Measurements from ENCODE around the gene KRTAP10-4.
"Not testable (repeated sequence)": the region's sequence is repeated elsewhere in the genome, so short reads cannot be mapped to it uniquely, and the experiment has no call there.

Gene KRTAP10-4

GRCh38 chr21:44549525-44550211, 23.9 kb upstream of the KRTAP10-4 start:
- H3K4me1 ChIP-seq (ENCODE audit: control insufficient read depth, insufficient read depth, low read length): peaks cover 12% of the 10 kb centered on the region
- no peak overlapping the region for H3K27ac ChIP-seq (ENCODE audit: low read length)
- no peak for DNase-seq (ENCODE audit: low read depth, low spot score)
- H3K9me3 ChIP-seq (ENCODE audit: control insufficient read depth, insufficient read depth, low read length): no peaks in the 10 kb centered on the region
- no peak overlapping the region for H3K4me3 ChIP-seq (ENCODE audit: low read length)
- no peaks in the 10 kb centered on the region for H3K27me3 ChIP-seq (ENCODE audit: control insufficient read depth, insufficient read depth, low read length)
- H3K36me3 ChIP-seq (ENCODE audit: control insufficient read depth, insufficient read depth, low read length): no peaks in the 10 kb centered on the region
- no CpG with 5 or more reads among the region's 25 CpGs for WGBS (ENCODE audit: insufficient coverage, insufficient read length)

- not testable (repeated sequence) for H3K36me3 ChIP-seq (ENCODE audit: control insufficient read depth, insufficient read depth, low read length); DNase-seq (ENCODE audit: low read depth, low spot score); H3K4me3 ChIP-seq (ENCODE audit: low read length); H3K27me3 ChIP-seq (ENCODE audit: control insufficient read depth, insufficient read depth, low read length); H3K9me3 ChIP-seq (ENCODE audit: control insufficient read depth, insufficient read depth, low read length); H3K27ac ChIP-seq (ENCODE audit: low read length)
- WGBS (ENCODE audit: insufficient coverage, insufficient read length): no CpG with 5 or more reads among the region's 17 CpGs
- peaks cover 12% of the 10 kb centered on the region for H3K4me1 ChIP-seq (ENCODE audit: control insufficient read depth, insufficient read depth, low read length)
These were observed 23.2 kb upstream of the KRTAP10-4 start for GRCh38 chr21:44550285-44550684.

GRCh38 chr21:44550807-44551206, 22.7 kb upstream of the KRTAP10-4 start:
- H3K4me3 ChIP-seq (ENCODE audit: low read length): no peak overlapping the region
- no peaks in the 10 kb centered on the region for H3K36me3 ChIP-seq (ENCODE audit: control insufficient read depth, insufficient read depth, low read length)
- H3K4me1 ChIP-seq (ENCODE audit: control insufficient read depth, insufficient read depth, low read length): peaks cover 12% of the 10 kb centered on the region
- no peak overlapping the region for H3K27ac ChIP-seq (ENCODE audit: low read length)
- no peak for DNase-seq (ENCODE audit: low read depth, low spot score)
- no peaks in the 10 kb centered on the region for H3K9me3 ChIP-seq (ENCODE audit: control insufficient read depth, insufficient read depth, low read length)
- no peaks in the 10 kb centered on the region for H3K27me3 ChIP-seq (ENCODE audit: control insufficient read depth, insufficient read depth, low read length)
- WGBS (ENCODE audit: insufficient coverage, insufficient read length): no CpG with 5 or more reads among the region's 10 CpGs

- Histone ChIP-seq H3K27ac (ENCODE audit: low read length) (no peak within 1 kb of the TSS), H3K4me3 (ENCODE audit: low read length) (no peak within 1 kb of the TSS), H3K4me1 (ENCODE audit: control insufficient read depth, insufficient read depth, low read length) (peaks cover 12% of the 10 kb centered on the region), H3K9me3 (ENCODE audit: control insufficient read depth, insufficient read depth, low read length) (no peaks in the 10 kb centered on the region), H3K36me3 (ENCODE audit: control insufficient read depth, insufficient read depth, low read length) (no peaks in the 10 kb centered on the region), H3K27me3 (ENCODE audit: control insufficient read depth, insufficient read depth, low read length) (no peaks in the 10 kb centered on the region)
- no CpG with 5 or more reads among the region's 17 CpGs for WGBS (ENCODE audit: insufficient coverage, insufficient read length)
- DNase-seq (ENCODE audit: low read depth, low spot score): no peak
These were observed 22.1 kb upstream of the KRTAP10-4 start, which contains the start of gene KRTAP10-2 for GRCh38 chr21:44551340-44551961. TSS of gene KRTAP10-2 (minus strand) at chr21:44551505. CDS start at chr21:44551458, 47 bp downstream.

- Histone ChIP-seq H3K36me3 (ENCODE audit: control insufficient read depth, insufficient read depth, low read length) (no peaks in the 10 kb centered on the region), H3K27me3 (ENCODE audit: control insufficient read depth, insufficient read depth, low read length) (no peaks in the 10 kb centered on the region), H3K4me3 (ENCODE audit: low read length) (no peak overlapping the region), H3K9me3 (ENCODE audit: control insufficient read depth, insufficient read depth, low read length) (no peaks in the 10 kb centered on the region), H3K27ac (ENCODE audit: low read length) (no peak overlapping the region), H3K4me1 (ENCODE audit: control insufficient read depth, insufficient read depth, low read length) (peaks cover 12% of the 10 kb centered on the region)
- no peak for DNase-seq (ENCODE audit: low read depth, low spot score)
- WGBS (ENCODE audit: insufficient coverage, insufficient read length): no CpG with 5 or more reads among the region's 6 CpGs
These were observed 21.4 kb upstream of the KRTAP10-4 start for GRCh38 chr21:44552136-44552535.

GRCh38 chr21:44552681-44553080, 20.8 kb upstream of the KRTAP10-4 start:
- Histone ChIP-seq H3K4me1 (ENCODE audit: control insufficient read depth, insufficient read depth, low read length) (peaks cover 12% of the 10 kb centered on the region), H3K27me3 (ENCODE audit: control insufficient read depth, insufficient read depth, low read length) (no peaks in the 10 kb centered on the region), H3K9me3 (ENCODE audit: control insufficient read depth, insufficient read depth, low read length) (no peaks in the 10 kb centered on the region), H3K36me3 (ENCODE audit: control insufficient read depth, insufficient read depth, low read length) (no peaks in the 10 kb centered on the region), H3K27ac (ENCODE audit: low read length) (no peak overlapping the region), H3K4me3 (ENCODE audit: low read length) (no peak overlapping the region)
- no CpG with 5 or more reads among the region's 13 CpGs for WGBS (ENCODE audit: insufficient coverage, insufficient read length)
- no peak for DNase-seq (ENCODE audit: low read depth, low spot score)

- Histone ChIP-seq H3K4me1 (ENCODE audit: control insufficient read depth, insufficient read depth, low read length) (peaks cover 6% of the 10 kb centered on the region), H3K27me3 (ENCODE audit: control insufficient read depth, insufficient read depth, low read length) (no peaks in the 10 kb centered on the region), H3K9me3 (ENCODE audit: control insufficient read depth, insufficient read depth, low read length) (no peaks in the 10 kb centered on the region), H3K4me3 (ENCODE audit: low read length) (no peak overlapping the region), H3K36me3 (ENCODE audit: control insufficient read depth, insufficient read depth, low read length) (peaks cover 2% of the 10 kb centered on the region; the same call in 1 of the 2 replicates), H3K27ac (ENCODE audit: low read length) (no peak overlapping the region)
- no CpG with 5 or more reads among the region's 13 CpGs for WGBS (ENCODE audit: insufficient coverage, insufficient read length)
- no peak for DNase-seq (ENCODE audit: low read depth, low spot score)
These were observed 18.2 kb upstream of the KRTAP10-4 start for GRCh38 chr21:44555200-44555875.

GRCh38 chr21:44556879-44557278, 16.6 kb upstream of the KRTAP10-4 start:
- H3K27me3 ChIP-seq (ENCODE audit: control insufficient read depth, insufficient read depth, low read length): no peaks in the 10 kb centered on the region
- H3K4me1 ChIP-seq (ENCODE audit: control insufficient read depth, insufficient read depth, low read length): peaks cover 6% of the 10 kb centered on the region
- WGBS (ENCODE audit: insufficient coverage, insufficient read length): no CpG with 5 or more reads among the region's 9 CpGs
- no peak for DNase-seq (ENCODE audit: low read depth, low spot score)
- peaks cover 2% of the 10 kb centered on the region; the same call in 1 of the 2 replicates for H3K36me3 ChIP-seq (ENCODE audit: control insufficient read depth, insufficient read depth, low read length)
- no peak overlapping the region for H3K4me3 ChIP-seq (ENCODE audit: low read length)
- H3K9me3 ChIP-seq (ENCODE audit: control insufficient read depth, insufficient read depth, low read length): no peaks in the 10 kb centered on the region
- H3K27ac ChIP-seq (ENCODE audit: low read length): no peak overlapping the region

GRCh38 chr21:44557491-44558328, 15.8 kb upstream of the KRTAP10-4 start:
- no peak overlapping the region for H3K27ac ChIP-seq (ENCODE audit: low read length)
- WGBS (ENCODE audit: insufficient coverage, insufficient read length): no CpG with 5 or more reads among the region's 30 CpGs
- peaks cover 2% of the 10 kb centered on the region; the same call in 1 of the 2 replicates for H3K36me3 ChIP-seq (ENCODE audit: control insufficient read depth, insufficient read depth, low read length)
- no peaks in the 10 kb centered on the region for H3K4me1 ChIP-seq (ENCODE audit: control insufficient read depth, insufficient read depth, low read length)
- H3K9me3 ChIP-seq (ENCODE audit: control insufficient read depth, insufficient read depth, low read length): no peaks in the 10 kb centered on the region
- H3K27me3 ChIP-seq (ENCODE audit: control insufficient read depth, insufficient read depth, low read length): no peaks in the 10 kb centered on the region
- H3K4me3 ChIP-seq (ENCODE audit: low read length): no peak overlapping the region
- DNase-seq (ENCODE audit: low read depth, low spot score): no peak

- not testable (repeated sequence) for H3K4me3 ChIP-seq (ENCODE audit: low read length); H3K27ac ChIP-seq (ENCODE audit: low read length); H3K4me1 ChIP-seq (ENCODE audit: control insufficient read depth, insufficient read depth, low read length); H3K9me3 ChIP-seq (ENCODE audit: control insufficient read depth, insufficient read depth, low read length); H3K27me3 ChIP-seq (ENCODE audit: control insufficient read depth, insufficient read depth, low read length); H3K36me3 ChIP-seq (ENCODE audit: control insufficient read depth, insufficient read depth, low read length); DNase-seq (ENCODE audit: low read depth, low spot score)
- no CpG with 5 or more reads among the region's 10 CpGs for WGBS (ENCODE audit: insufficient coverage, insufficient read length)
These were observed 15.2 kb upstream of the KRTAP10-4 start for GRCh38 chr21:44558329-44558675.
